Neural cell (in vitro differentiated cells): ENCODE data around the gene UGT1A8. TPM values are rescaled to one million over a fixed set of nuclear protein-coding genes. Genes with fewer than 3 reads are reported as not detected.

Source experiments
- H2AFZ ChIP-seq: fragments of 200-600, 300-800 bp; sonication (generic), shearing (Covaris generic); 2 replicates; pipeline ENCODE4 v1.6.0; 2014; ENCODE audit warnings: low read depth, mild to moderate bottlenecking, antibody characterized with exemption, low read length, moderate library complexity
- H3F3A ChIP-seq: fragments of 200-600 bp; shearing (Covaris generic); 2 replicates; pipeline ENCODE4 v1.6.1; 2016; ENCODE audit warnings: mild to moderate bottlenecking, moderate library complexity, mixed read lengths, antibody characterized with exemption, low read length; ENCODE audit not compliant: insufficient read depth, poor library complexity, severe bottlenecking
- H3K27ac ChIP-seq: fragments of 200-600, 300-800 bp; sonication (generic), shearing (Covaris generic); 2 replicates; pipeline ENCODE4 v1.5.1; 2014; ENCODE audit warnings: mild to moderate bottlenecking, low read length, moderate library complexity
- H3K27me3 ChIP-seq: fragments of 300-800, 200-600 bp; sonication (generic), shearing (Covaris generic); 2 replicates; pipeline ENCODE4 v1.6.0; 2014; ENCODE audit warnings: mild to moderate bottlenecking, low read depth, low read length, moderate library complexity; ENCODE audit not compliant: insufficient read depth
- H3K36me3 ChIP-seq: fragments of 300-800, 200-600 bp; sonication (generic), shearing (Covaris generic); 2 replicates; pipeline ENCODE4 v1.5.1; 2014; ENCODE audit warnings: mild to moderate bottlenecking, antibody characterized with exemption, low read length, moderate library complexity; ENCODE audit not compliant: insufficient read depth
- H3K4me2 ChIP-seq: fragments of 300-800, 200-600 bp; sonication (generic), shearing (Covaris generic); 2 replicates; pipeline ENCODE4 v1.6.0; 2014; ENCODE audit warnings: mild to moderate bottlenecking, low read length
- H3K4me3 ChIP-seq: fragments of 300-800, 200-600 bp; sonication (generic), shearing (Covaris generic); 2 replicates; pipeline ENCODE4 v1.5.1; 2014; ENCODE audit warnings: mild to moderate bottlenecking, low read length, moderate library complexity
- H3K79me2 ChIP-seq: fragments of 200-600 bp; shearing (Covaris generic); replicated peaks from 2 replicates; pipeline ENCODE4 v1.6.0; 2014; ENCODE audit warnings: mild to moderate bottlenecking, low read length, moderate library complexity; ENCODE audit not compliant: insufficient read depth
- H3K9ac ChIP-seq: fragments of 300-800, 200-600 bp; sonication (generic), shearing (Covaris generic); 2 replicates; pipeline ENCODE4 v1.6.1; 2016; ENCODE audit warnings: mild to moderate bottlenecking, low read length, mixed read lengths
- H3K9me2 ChIP-seq: fragments of 200-600 bp; shearing (Covaris generic); 2 replicates; pipeline ENCODE4 v1.6.1; 2016; ENCODE audit warnings: mild to moderate bottlenecking, low read length, mixed read lengths; ENCODE audit not compliant: insufficient read depth
- H3K9me3 ChIP-seq: fragments of 200-600, 300-800 bp; sonication (generic), shearing (Covaris generic); 2 replicates; pipeline ENCODE4 v1.6.1; 2016; ENCODE audit warnings: mild to moderate bottlenecking, mixed run types, low read length, moderate library complexity, mixed read lengths
- H4K20me1 ChIP-seq: fragments of 200-600 bp; shearing (Covaris generic); 2 replicates; pipeline ENCODE4 v1.6.1; 2016; ENCODE audit warnings: mild to moderate bottlenecking, mixed run types; ENCODE audit not compliant: insufficient read depth
- CTCF ChIP-seq: fragments of 450-650 bp; IDR thresholded peaks from 2 replicates; pipeline ENCODE4 v1.5.1; 2014; ENCODE audit warnings: antibody characterized with exemption, mild to moderate bottlenecking, moderate library complexity; ENCODE audit not compliant: poor library complexity, severe bottlenecking
- EP300 ChIP-seq: fragments of 450-650 bp; conservative IDR thresholded peaks from 2 replicates; pipeline ENCODE4 v1.6.1; 2014; ENCODE audit warnings: antibody characterized with exemption, mild to moderate bottlenecking, moderate library complexity; ENCODE audit not compliant: poor library complexity, severe bottlenecking
- EZH2 ChIP-seq: fragments of 200-600, 300-800 bp; shearing (Covaris generic), sonication (generic); IDR thresholded peaks from 2 replicates; pipeline ENCODE4 v1.6.1; 2014; ENCODE audit warnings: antibody characterized with exemption, low read length, borderline replicate concordance, mild to moderate bottlenecking; ENCODE audit not compliant: insufficient read depth, poor library complexity, severe bottlenecking
- MXI1 ChIP-seq: fragments of 450-650 bp; conservative IDR thresholded peaks from 2 replicates; pipeline ENCODE4 v1.6.1; 2014; ENCODE audit warnings: antibody characterized with exemption, mild to moderate bottlenecking; ENCODE audit not compliant: poor library complexity, severe bottlenecking
- POLR2AphosphoS5 ChIP-seq: IDR thresholded peaks from 2 replicates; pipeline ENCODE4 v1.6.1; 2012
- RAD21 ChIP-seq: fragments of 450-650 bp; conservative IDR thresholded peaks from 2 replicates; pipeline ENCODE4 v1.6.1; 2014; ENCODE audit warnings: antibody characterized with exemption, mild to moderate bottlenecking, moderate library complexity
- REST ChIP-seq: IDR thresholded peaks from 2 replicates; pipeline ENCODE4 v1.6.1; 2012; ENCODE audit warnings: borderline replicate concordance
- SMC3 ChIP-seq: fragments of 450-650 bp; conservative IDR thresholded peaks from 2 replicates; pipeline ENCODE4 v1.6.1; 2014; ENCODE audit warnings: antibody characterized with exemption, mild to moderate bottlenecking, moderate library complexity; ENCODE audit not compliant: poor library complexity
- TAF1 ChIP-seq: IDR thresholded peaks from 2 replicates; pipeline ENCODE4 v1.6.1; 2012; ENCODE audit warnings: low read depth
- polyA plus RNA-seq: library from polyadenylated mRNA; depleted of rRNA; stranded (reverse); fragments of >200 nt; gene quantifications from 2 replicates; pipeline ENCODE4 v1.2.3, GENCODE V29; 2014

The UGT1A8 gene
- polyA plus RNA-seq, 1 donor from 2014 or later: not detected

DNA sequence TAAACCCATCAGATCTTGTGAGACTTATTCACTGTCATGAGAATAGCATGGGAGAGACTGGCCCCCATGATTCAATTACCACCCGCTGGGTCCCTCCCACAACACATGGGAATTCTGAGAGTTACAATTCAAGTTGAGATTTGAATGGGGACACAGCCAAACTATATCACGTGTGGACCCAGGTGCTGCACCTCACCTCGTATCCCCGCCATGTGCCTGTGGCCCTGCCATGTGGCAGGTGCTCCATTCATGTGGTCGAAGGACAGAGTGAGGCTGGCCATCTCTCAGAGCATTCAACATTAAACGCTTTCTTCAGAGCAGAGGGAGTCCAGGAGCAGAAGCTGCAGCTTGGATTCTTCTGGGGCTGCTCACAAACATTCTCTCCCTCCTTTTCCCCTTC lies 193.0 kb downstream of the UGT1A8 start:
- H2AFZ ChIP-seq: no peak overlapping the region
- TF ChIP-seq EP300 (no peak), SMC3 (no peak), REST (no peak), RAD21 (no peak), TAF1 (no peak), MXI1 (no peak)

GRCh38 chr2:233811087-233811486 lies 193.7 kb downstream of the UGT1A8 start:
- Histone ChIP-seq H3K27me3 (no peaks in the 10 kb centered on the region), H4K20me1 (no peaks in the 10 kb centered on the region), H3K9ac (no peak overlapping the region), H3K4me2 (no peak overlapping the region), H3K9me3 (no peaks in the 10 kb centered on the region), H2AFZ (no peak overlapping the region), H3K36me3 (no peaks in the 10 kb centered on the region), H3K27ac (no peak overlapping the region), H3F3A (no peaks in the 10 kb centered on the region), H3K79me2 (no peaks in the 10 kb centered on the region), H3K4me3 (no peak overlapping the region), H3K9me2 (no peaks in the 10 kb centered on the region)
- no peak for TF ChIP-seq TAF1
- no peak for TF ChIP-seq EP300
- TF ChIP-seq EZH2: no peak
- no peak for TF ChIP-seq CTCF
- TF ChIP-seq SMC3: no peak
- no peak for TF ChIP-seq MXI1
- TF ChIP-seq POLR2AphosphoS5: no peak
- TF ChIP-seq RAD21: no peak
- no peak for TF ChIP-seq REST

More for the DNA sequence above, 193.0 kb downstream of the UGT1A8 start:
- no peaks in the 10 kb centered on the region for H3K79me2 ChIP-seq
- no peaks in the 10 kb centered on the region for H3K9me3 ChIP-seq
- H3K4me2 ChIP-seq: no peak overlapping the region
- H4K20me1 ChIP-seq: no peaks in the 10 kb centered on the region
- H3K9ac ChIP-seq: no peak overlapping the region
- no peaks in the 10 kb centered on the region for H3K9me2 ChIP-seq
- H3K4me3 ChIP-seq: no peak overlapping the region
- no peaks in the 10 kb centered on the region for H3K27me3 ChIP-seq
- H3K36me3 ChIP-seq: no peaks in the 10 kb centered on the region
- H3K27ac ChIP-seq: no peak overlapping the region
- no peaks in the 10 kb centered on the region for H3F3A ChIP-seq
